Body of pancreas (tissue), 4 donors: Measurements from ENCODE around the gene MCCC1. TPM values are rescaled to one million over a fixed set of nuclear protein-coding genes. Genes with fewer than 3 reads are reported as not detected.

ENCODE experiments used
- ATAC-seq: fragments of 150-250 bp; one replicate; pipeline ENCODE4 v1.9.1; 2016
- DNase-seq, 4 donors: peaks; one replicate each; pipeline ENCODE4 v3.0.0-alpha.2; 2019
- H3K27ac ChIP-seq, 4 donors: fragments of 200-600 bp; sonication (generic); 1 replicate in 3 of 4; 2 replicates in 1 of 4; pipeline versions ENCODE4 v1.5.1 to v1.6.1; 2016 to 2019; ENCODE audit warnings: mild to moderate bottlenecking in 1 of 4, mixed read lengths in 1 of 4, moderate library complexity in 1 of 4
- H3K27me3 ChIP-seq, 2 donors: fragments of 200-600 bp; sonication (generic); one replicate each; pipeline ENCODE4 v1.6.0; 2016; ENCODE audit warnings: mild to moderate bottlenecking in 1 of 2
- H3K36me3 ChIP-seq, 2 donors: fragments of 200-600 bp; sonication (generic); replicated peaks in 1 of 2; 2 replicates each; pipeline ENCODE4 v1.5.1; 2016; ENCODE audit warnings: low read depth in 2 of 2; ENCODE audit not compliant: insufficient read depth in 1 of 2
- H3K4me1 ChIP-seq: fragments of 200-600 bp; sonication (generic); one replicate; pipeline ENCODE4 v1.6.0; 2016
- H3K4me3 ChIP-seq, 2 donors: fragments of 200-600 bp; sonication (generic); 1 replicate in 1 of 2; 2 replicates in 1 of 2; pipeline ENCODE4 v1.5.1; 2016 to 2019
- H3K9me3 ChIP-seq, 3 donors: fragments of 200-600 bp; sonication (generic); 1 replicate in 2 of 3; 2 replicates in 1 of 3; pipeline ENCODE4 v1.5.1; 2016
- POLR2A ChIP-seq, 3 donors: fragments of 450-650 bp; IDR thresholded peaks; one replicate each; pipeline ENCODE4 v1.6.1; 2016; ENCODE audit warnings: antibody characterized with exemption in 3 of 3, mild to moderate bottlenecking in 2 of 3
- WGBS, 2 donors: methylation state at CpG; one replicate each; pipeline ENCODE4 v1.1.5; 2017; 5-methylcytosine and 5-hydroxymethylcytosine counted together
- intact Hi-C: fragments of 100-400 bp; cut with DNase I; formaldehyde crosslinking; loops from one replicate; pipeline ENCODE4 v1.15.1; 2023
- total RNA-seq, 2 donors: library from RNA; depleted of rRNA; stranded (reverse); fragments of >200 nt; gene quantifications; one replicate each; pipeline ENCODE4 v1.1.0, GENCODE V29; 2016
- TF ChIP-seq, protein P1 (sequence below), 7 experiments: fragments of 450-650 bp in 4 of 7; fragments of 200-600 bp in 3 of 7; sonication (generic) in 3 of 7; IDR thresholded peaks; one replicate each; pipeline ENCODE4 v1.5.1; 2016 to 2019; ENCODE audit warnings: antibody characterized with exemption in 7 of 7

The MCCC1 gene
- total RNA-seq, 2 donors from 2014 or later: 50.8 to 63.9 TPM

DNA sequence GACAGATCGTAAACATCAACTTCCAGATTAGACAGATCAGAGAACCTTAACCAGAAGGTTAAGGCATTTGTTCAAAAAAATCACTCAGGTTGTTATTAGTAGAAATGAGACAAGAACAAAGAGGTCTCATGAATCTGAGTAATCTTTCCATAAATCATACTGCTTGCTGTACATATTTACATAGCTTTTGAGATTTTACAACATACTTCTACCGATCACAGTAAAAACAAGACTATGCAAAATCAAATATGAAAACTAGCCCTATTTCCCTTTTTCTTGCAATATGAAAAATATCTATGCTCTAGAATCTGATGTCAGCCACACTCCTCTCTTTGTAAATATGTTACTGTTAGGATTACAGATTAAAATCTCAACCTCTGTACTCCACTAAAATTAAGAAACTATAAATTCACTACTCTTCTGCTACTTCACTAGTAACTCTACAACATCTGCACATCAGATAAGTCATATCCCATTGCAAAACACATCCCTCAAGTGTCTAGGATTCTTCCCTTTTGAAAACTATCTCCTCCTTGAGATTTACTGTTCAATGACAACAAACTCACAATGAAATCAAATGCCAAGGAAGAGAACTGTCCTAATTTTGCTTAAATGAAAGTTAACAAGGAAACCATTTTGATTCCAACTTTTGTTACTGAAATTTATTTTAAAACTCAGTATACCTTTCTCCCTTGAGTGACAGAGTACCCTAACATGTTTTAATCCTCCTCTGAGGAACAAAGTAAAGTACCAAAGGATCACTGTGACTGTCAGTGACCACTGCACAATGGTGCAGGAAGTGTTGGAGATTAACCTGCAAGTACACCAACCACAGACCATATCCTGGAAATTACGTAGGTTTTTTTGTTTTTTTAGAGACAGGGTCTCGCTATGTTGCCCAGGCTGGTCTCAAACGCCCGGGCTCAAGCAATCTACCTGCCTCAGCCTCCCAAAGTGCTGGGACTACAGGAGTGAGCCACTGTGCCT is 131.8 kb downstream of the MCCC1 start:
- DNase-seq: no peak
- H3K4me1 ChIP-seq: peaks cover 20% of the 10 kb centered on the region

DNA sequence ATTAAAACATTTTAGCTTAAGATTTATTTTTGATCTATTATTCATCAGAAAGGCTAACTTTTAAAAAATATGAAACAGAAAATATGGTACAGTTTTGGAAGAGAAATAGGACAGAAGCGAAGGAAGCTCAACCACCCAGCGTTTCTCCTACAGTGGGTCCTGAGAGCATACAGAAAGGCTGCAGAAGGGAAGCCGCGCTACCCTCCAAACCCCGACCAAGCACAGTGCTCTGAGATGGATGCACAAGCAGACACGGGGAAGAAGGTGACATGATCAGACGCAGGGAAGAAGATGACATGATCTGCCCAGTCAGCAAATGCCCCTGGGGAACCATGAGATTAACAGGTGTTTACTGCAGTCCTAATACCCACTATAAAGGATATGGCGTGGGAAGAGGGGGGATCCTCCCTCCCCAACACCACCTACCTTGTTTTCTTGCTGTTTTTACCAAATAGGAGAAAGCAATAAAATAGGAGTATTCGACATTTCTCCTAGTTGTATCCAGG is 133.4 kb downstream of the MCCC1 start:
- Histone ChIP-seq H3K27me3 (no peaks in the 10 kb centered on the region), H3K9me3 (no peaks in the 10 kb centered on the region), H3K36me3 (no peaks in the 10 kb centered on the region), H3K4me1 (peaks cover 31% of the 10 kb centered on the region), H3K4me3 (no peak overlapping the region), H3K27ac (no peak overlapping the region)
- DNase-seq (no peak), ATAC-seq (no peak)
- no peak for TF ChIP-seq POLR2A (IDR thresholded peaks at IDR 0.05)
- TF ChIP-seq, protein P1, sequence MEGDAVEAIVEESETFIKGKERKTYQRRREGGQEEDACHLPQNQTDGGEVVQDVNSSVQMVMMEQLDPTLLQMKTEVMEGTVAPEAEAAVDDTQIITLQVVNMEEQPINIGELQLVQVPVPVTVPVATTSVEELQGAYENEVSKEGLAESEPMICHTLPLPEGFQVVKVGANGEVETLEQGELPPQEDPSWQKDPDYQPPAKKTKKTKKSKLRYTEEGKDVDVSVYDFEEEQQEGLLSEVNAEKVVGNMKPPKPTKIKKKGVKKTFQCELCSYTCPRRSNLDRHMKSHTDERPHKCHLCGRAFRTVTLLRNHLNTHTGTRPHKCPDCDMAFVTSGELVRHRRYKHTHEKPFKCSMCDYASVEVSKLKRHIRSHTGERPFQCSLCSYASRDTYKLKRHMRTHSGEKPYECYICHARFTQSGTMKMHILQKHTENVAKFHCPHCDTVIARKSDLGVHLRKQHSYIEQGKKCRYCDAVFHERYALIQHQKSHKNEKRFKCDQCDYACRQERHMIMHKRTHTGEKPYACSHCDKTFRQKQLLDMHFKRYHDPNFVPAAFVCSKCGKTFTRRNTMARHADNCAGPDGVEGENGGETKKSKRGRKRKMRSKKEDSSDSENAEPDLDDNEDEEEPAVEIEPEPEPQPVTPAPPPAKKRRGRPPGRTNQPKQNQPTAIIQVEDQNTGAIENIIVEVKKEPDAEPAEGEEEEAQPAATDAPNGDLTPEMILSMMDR (IDR thresholded peaks at IDR 0.05): no peak
- WGBS, 2 donors: 89 to 92% methylated on average over 9 of the region's 9 CpGs
- intact Hi-C loops: no loop called here

More for the DNA sequence above, 131.8 kb downstream of the MCCC1 start:
- TF ChIP-seq, protein P1 (IDR thresholded peaks at IDR 0.05): no peak
- no peak for TF ChIP-seq POLR2A (IDR thresholded peaks at IDR 0.05)
- no peak overlapping the region for H3K27ac ChIP-seq
- H3K9me3 ChIP-seq: no peaks in the 10 kb centered on the region
- no peaks in the 10 kb centered on the region for H3K36me3 ChIP-seq
- H3K4me3 ChIP-seq: no peak overlapping the region
- 77 to 82% methylated on average over 6 of the region's 6 CpGs for WGBS, 2 donors
- no peak for ATAC-seq
- H3K27me3 ChIP-seq: no peaks in the 10 kb centered on the region
- intact Hi-C loops: no loop called here

Other genes starting within 250 kb of the MCCC1 start
- gene DCUN1D1, start 119.0 kb downstream of the MCCC1 start, total RNA-seq: 10 to 100 TPM in 1 of 2 donors, 1 to 10 TPM in 1; 4.6 to 10.9 TPM
- gene LAMP3, start 63.2 kb upstream of the MCCC1 start, total RNA-seq: 1 to 10 TPM; 1.3 to 2.6 TPM
- 1 to 10 TPM; 5.4 to 5.6 TPM for gene B3GNT5, start 153.8 kb upstream of the MCCC1 start, total RNA-seq